Measurements from ENCODE around the gene DNHD1. TPM values are rescaled to one million over a fixed set of nuclear protein-coding genes. Genes with fewer than 3 reads are reported as not detected.

The DNHD1 gene
- total and polyA plus RNA-seq, 2 of the 4 experiments (the other 2 are of a cell fraction), result 1.8 to 3.6 TPM

DNA sequence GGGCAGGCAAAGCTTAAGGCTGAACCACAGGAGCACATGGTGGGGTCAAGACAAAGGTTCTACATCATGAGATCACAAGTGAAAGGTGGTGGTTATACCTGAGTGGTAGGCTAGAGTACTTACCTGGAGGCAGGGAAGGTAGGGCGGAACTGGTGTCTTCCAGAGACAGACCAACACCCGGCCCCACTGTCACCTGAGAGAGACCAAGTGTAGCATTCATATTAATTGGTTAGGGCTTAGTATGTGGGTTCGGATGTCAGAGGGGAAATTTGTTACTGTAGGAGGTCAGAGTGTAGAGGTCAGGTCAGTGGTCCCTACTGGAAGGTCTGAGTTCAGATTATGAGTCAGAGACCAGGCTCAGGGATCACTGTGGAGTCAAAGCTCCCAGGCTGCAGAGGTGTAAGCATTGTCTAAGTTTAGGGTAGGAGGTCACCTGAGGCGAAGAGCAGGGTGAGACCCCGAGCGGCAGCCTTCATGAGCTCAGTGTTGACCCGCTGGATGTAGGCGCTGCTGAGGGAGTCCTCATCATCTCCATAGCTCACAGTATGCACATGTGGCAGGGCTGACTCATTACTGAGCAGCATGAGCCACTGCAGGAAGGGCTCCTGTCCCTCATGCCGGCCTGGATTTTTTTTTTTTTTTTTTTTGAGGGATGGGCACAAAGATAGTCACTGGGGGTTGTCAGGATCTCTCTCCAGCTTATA, 119.0 kb downstream of the DNHD1 start (continued):
- TF ChIP-seq SMC3 (IDR thresholded peaks at IDR 0.05; ENCODE audit: low read depth, low read length), result no peak

GRCh38 chr11:6616596-6617250, 119.6 kb downstream of the DNHD1 start:
- no peak overlapping the region for H2BK20ac ChIP-seq (ENCODE audit: low read depth, low read length)
- H3K9me1 ChIP-seq (ENCODE audit: insufficient read depth, low read length), result peaks cover 19% of the 10 kb centered on the region
- H2BK120ac ChIP-seq (ENCODE audit: low read depth, low read length), result no peak overlapping the region
- H2AFZ ChIP-seq (replicated peaks; ENCODE audit: low read length, poor library complexity), result peak overlapping the region; percentile 1
- no peak overlapping the region for H3K9ac ChIP-seq (ENCODE audit: low read depth, low read length)
- DNase-seq (no peak), ATAC-seq (ENCODE audit: low read depth) (no peak)
- dilution Hi-C loops (cut with HindIII; ENCODE audit: low sequenced_read_pairs, unreplicated experiment), result no loop called here
- peak overlapping the region; percentile 9 for H2BK5ac ChIP-seq (ENCODE audit: low read depth, low read length, poor library complexity, severe bottlenecking)
- no peak overlapping the region for H3K4me2 ChIP-seq (ENCODE audit: low read depth, low read length)
- no peak overlapping the region for H4K5ac ChIP-seq (ENCODE audit: low read depth, low read length)
- H3K18ac ChIP-seq (ENCODE audit: low read depth, low read length), result no peak overlapping the region
- H3K4ac ChIP-seq (ENCODE audit: low read depth, low read length), result peak overlapping the region; percentile 75
- intact Hi-C loops (cut with micrococcal nuclease), result loop anchor here (5.0 kb wide), 1 partner anchor 141 kb away; no protein-coding TSS in a partner anchor
- H3K27me3 ChIP-seq (ENCODE audit: control insufficient read depth, insufficient read depth, low read length), result no peaks in the 10 kb centered on the region
- H3K4me3 ChIP-seq (ENCODE audit: insufficient read depth, low read depth, low read length), result no peak overlapping the region
- H3K79me1 ChIP-seq (ENCODE audit: low read depth in 1 of 2, low read length in 2 of 2), result peaks cover 9 to 57% of the 10 kb centered on the region in 2 experiments
- H2AK9ac ChIP-seq (replicated peaks; ENCODE audit: low read depth, low read length, poor library complexity), result no peak overlapping the region
- no peak overlapping the region for H2BK15ac ChIP-seq (ENCODE audit: low read depth, low read length)
- H2AK5ac ChIP-seq (ENCODE audit: low read depth, low read length), result peak overlapping the region; percentile 43; the same call in 1 of the 2 replicates
- H3K4me1 ChIP-seq (ENCODE audit: control insufficient read depth, insufficient read depth, low read length), result peaks cover 9% of the 10 kb centered on the region
- H3K36me3 ChIP-seq (ENCODE audit: control insufficient read depth, insufficient read depth, low read length), result peaks cover 24% of the 10 kb centered on the region; the same call in 1 of the 2 replicates
- no peak overlapping the region for H3K27ac ChIP-seq (ENCODE audit: insufficient read depth, low read length)
- H4K91ac ChIP-seq (ENCODE audit: insufficient read depth, low read depth, low read length), result no peak overlapping the region; the same call in none of the 2 replicates
- no peak overlapping the region for H3K23ac ChIP-seq (ENCODE audit: low read depth, low read length)
- POLR2A ChIA-PET (ENCODE audit: unreplicated experiment), result interaction anchor here (1.1 kb wide), 1 partner anchor 8 kb away, joined by 4 read pairs; no protein-coding TSS in a partner anchor
- peaks cover 12% of the 10 kb centered on the region for H4K20me1 ChIP-seq (ENCODE audit: insufficient read depth, low read length)
- in situ Hi-C loops (cut with MboI; ENCODE audit: low sequenced_read_pairs), result loop anchor here (5.0 kb wide), 1 partner anchor 66 kb away; the partner anchor contains the start of gene MRPL17
- H3K9me3 ChIP-seq (ENCODE audit: control insufficient read depth, insufficient read depth, low read length), result no peaks in the 10 kb centered on the region
- H4K8ac ChIP-seq (ENCODE audit: low read depth in 2 of 2, low read length in 2 of 2), result 0 out of 4 replicates have a peak overlapping the region, but pooled peaks of 1 of the 2 experiments have one; percentile 19
- WGBS, 2 experiments (ENCODE audit: extremely low coverage in 2 of 2, insufficient read length in 1 of 2), result 80% methylated on average over 1 of the region's 14 CpGs; no CpG with 5 or more reads in 1 of the 2 experiments
- no peak overlapping the region for H3K14ac ChIP-seq (replicated peaks; ENCODE audit: low read depth, low read length)
- no peak overlapping the region for H3K56ac ChIP-seq (ENCODE audit: extremely low read depth, insufficient read depth, low read length)
- CTCF ChIA-PET, result interaction anchor here (0.8 kb wide), 1 partner anchor 12 kb away, joined by 3 read pairs; no protein-coding TSS in a partner anchor
- BruUV-seq (replicated peaks), result TSS peak; percentile 4
- no peak for TF ChIP-seq RCOR1 (IDR thresholded peaks at IDR 0.05; ENCODE audit: insufficient replicate concordance, low read length)
- TF ChIP-seq, protein P1, sequence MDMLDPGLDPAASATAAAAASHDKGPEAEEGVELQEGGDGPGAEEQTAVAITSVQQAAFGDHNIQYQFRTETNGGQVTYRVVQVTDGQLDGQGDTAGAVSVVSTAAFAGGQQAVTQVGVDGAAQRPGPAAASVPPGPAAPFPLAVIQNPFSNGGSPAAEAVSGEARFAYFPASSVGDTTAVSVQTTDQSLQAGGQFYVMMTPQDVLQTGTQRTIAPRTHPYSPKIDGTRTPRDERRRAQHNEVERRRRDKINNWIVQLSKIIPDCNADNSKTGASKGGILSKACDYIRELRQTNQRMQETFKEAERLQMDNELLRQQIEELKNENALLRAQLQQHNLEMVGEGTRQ (IDR thresholded peaks at IDR 0.05; ENCODE audit: low read depth, low read length), result no peak
- TF ChIP-seq RFX5 (IDR thresholded peaks at IDR 0.05; ENCODE audit: low read depth, low read length), result no peak
- TF ChIP-seq POLR2A (IDR thresholded peaks at IDR 0.05; ENCODE audit: low read depth, low read length), result no peak
- TF ChIP-seq MAZ (IDR thresholded peaks at IDR 0.05; ENCODE audit: borderline replicate concordance, low read depth, low read length), result no peak
- TF ChIP-seq RAD21 (IDR thresholded peaks at IDR 0.05; ENCODE audit: low read length), result no peak
- no peak for TF ChIP-seq MAFK (IDR thresholded peaks at IDR 0.05; ENCODE audit: low read depth, low read length)
- no peak for TF ChIP-seq SMC3 (IDR thresholded peaks at IDR 0.05; ENCODE audit: low read depth, low read length)
- TF ChIP-seq FOS (IDR thresholded peaks at IDR 0.05; ENCODE audit: low read depth, low read length), result no peak
- TF ChIP-seq CTCF (conservative IDR thresholded peaks at IDR 0.05; ENCODE audit: low read depth, low read length), result no peak
- no peak for TF ChIP-seq CHD1 (IDR thresholded peaks at IDR 0.05; ENCODE audit: low read depth, low read length)
- no peak for TF ChIP-seq CEBPB (IDR thresholded peaks at IDR 0.05; ENCODE audit: low read depth, low read length)
- no peak for TF ChIP-seq MXI1 (IDR thresholded peaks at IDR 0.05; ENCODE audit: borderline replicate concordance, low read depth, low read length)
